Keratinocyte (primary cell): Measurements from ENCODE around the gene DRD3. TPM values are rescaled to one million over a fixed set of nuclear protein-coding genes. Genes with fewer than 3 reads are reported as not detected.

Experiments used
- DNase-seq: peaks from one replicate; pipeline ENCODE4 v3.0.0-alpha.2; 2011; ENCODE audit warnings: low read depth, missing footprints, low spot score
- FAIRE-seq: peaks from 2 replicates; lab custom pipeline; 2011; peaks lifted over from hg19 to GRCh38; lab: Jason Lieb, UNC
- H2AFZ ChIP-seq: 2 replicates; pipeline ENCODE4 v1.6.0; 2012; ENCODE audit warnings: low read length, control low read depth, inconsistent platforms; ENCODE audit not compliant: control insufficient read depth
- H3K27ac ChIP-seq: 2 replicates; pipeline ENCODE4 v1.5.1; 2011; ENCODE audit warnings: low read length; ENCODE audit not compliant: control insufficient read depth, insufficient read depth
- H3K27me3 ChIP-seq: 3 replicates; pipeline ENCODE4 v1.6.0; 2011; ENCODE audit warnings: low read length; ENCODE audit not compliant: control insufficient read depth, insufficient read depth; ENCODE audit errors: extremely low read depth
- H3K36me3 ChIP-seq, 2 experiments: 2 replicates in 1 of 2; 3 replicates in 1 of 2; pipeline ENCODE4 v1.5.1; 2011; ENCODE audit warnings: low read length in 2 of 2, mild to moderate bottlenecking in 1 of 2; ENCODE audit not compliant: control insufficient read depth in 2 of 2, insufficient read depth in 2 of 2; ENCODE audit errors: extremely low read depth in 1 of 2
- H3K4me1 ChIP-seq: 3 replicates; pipeline ENCODE4 v1.5.1; 2011; ENCODE audit warnings: low read length; ENCODE audit not compliant: control insufficient read depth, insufficient read depth; ENCODE audit errors: extremely low read depth
- H3K4me2 ChIP-seq: 3 replicates; pipeline ENCODE4 v1.6.0; 2011; ENCODE audit warnings: low read depth, low read length; ENCODE audit not compliant: control insufficient read depth, insufficient read depth; ENCODE audit errors: extremely low read depth
- H3K4me3 ChIP-seq, 3 experiments: fragments of 200-600 bp in 1 of 3; sonication (generic) in 1 of 3; 2 replicates in 2 of 3; 3 replicates in 1 of 3; pipeline ENCODE4 v1.5.1; 2011 to 2016; ENCODE audit warnings: low read length in 3 of 3, mild to moderate bottlenecking in 3 of 3, control low read depth in 2 of 3, inconsistent platforms in 1 of 3, low read depth in 1 of 3, mixed read lengths in 1 of 3, mixed run types in 1 of 3, moderate library complexity in 1 of 3; ENCODE audit not compliant: control insufficient read depth in 2 of 3, insufficient read depth in 2 of 3; ENCODE audit errors: extremely low read depth in 1 of 3
- H3K79me2 ChIP-seq: 2 replicates; pipeline ENCODE4 v1.6.0; 2012; ENCODE audit warnings: low read length; ENCODE audit not compliant: control insufficient read depth, insufficient read depth
- H3K9ac ChIP-seq: 3 replicates; pipeline ENCODE4 v1.6.0; 2011; ENCODE audit warnings: low read length; ENCODE audit not compliant: control insufficient read depth, insufficient read depth; ENCODE audit errors: extremely low read depth
- H3K9me1 ChIP-seq: 3 replicates; pipeline ENCODE4 v1.6.0; 2011; ENCODE audit warnings: low read length; ENCODE audit not compliant: control insufficient read depth, insufficient read depth; ENCODE audit errors: extremely low read depth
- H3K9me3 ChIP-seq: 2 replicates; pipeline ENCODE4 v1.5.1; 2012; ENCODE audit warnings: low read depth, low read length; ENCODE audit not compliant: control insufficient read depth
- H4K20me1 ChIP-seq: 3 replicates; pipeline ENCODE4 v1.6.0; 2011; ENCODE audit warnings: low read length; ENCODE audit not compliant: control insufficient read depth, insufficient read depth; ENCODE audit errors: extremely low read depth
- EZH2 ChIP-seq: IDR thresholded peaks from one replicate; pipeline ENCODE4 v1.6.1; 2012; ENCODE audit warnings: inconsistent platforms, mild to moderate bottlenecking, low read length, moderate library complexity
- dilution Hi-C: fragments of 300-500 bp; cut with MboI; formaldehyde crosslinking; loops from one replicate; pipeline ENCODE4 v1.7.0; 2020; ENCODE audit warnings: low sequenced_read_pairs; ENCODE audit not compliant: extremely low pct_ligation_motif_present
- polyA plus RNA-seq, 5 experiments: library from polyadenylated mRNA; depleted of rRNA in 3 of 5; stranded (reverse) in 3 of 5; stranded (forward) in 1 of 5; unstranded in 1 of 5; fragments of >200 nt; gene quantifications; 1 replicate in 1 of 5; 2 replicates in 3 of 5; 3 replicates in 1 of 5; pipeline versions ENCODE4 v1.2.1 to v1.2.3, GENCODE V29; 2011 to 2012; ENCODE audit warnings: missing spikeins in 2 of 5, low read depth in 1 of 5, low replicate concordance in 1 of 5
- TF ChIP-seq, protein P1 (sequence below), 3 experiments: IDR thresholded peaks in 1 of 3; conservative IDR thresholded peaks in 1 of 3; optimal IDR thresholded peaks in 1 of 3; 2 replicates in 2 of 3; 3 replicates in 1 of 3; pipeline versions ENCODE3 to v1.5.1; 2011; ENCODE audit warnings: low read length in 3 of 3, mild to moderate bottlenecking in 3 of 3, moderate library complexity in 2 of 3, control low read depth in 1 of 3, inconsistent platforms in 1 of 3; ENCODE audit not compliant: insufficient read depth in 2 of 3; ENCODE audit errors: extremely low read depth in 1 of 3

Gene DRD3
- polyA plus RNA-seq, 1 donor (not counting 4 experiments of a cell fraction or from before 2014, with no cell fraction given), result not detected

- no peaks in the 10 kb centered on the region for H3K9me1 ChIP-seq
- H3K27ac ChIP-seq, result no peak overlapping the region
- no peak overlapping the region for H2AFZ ChIP-seq
- no peak overlapping the region for H3K9ac ChIP-seq
- no peak overlapping the region for H3K4me2 ChIP-seq
- no peaks in the 10 kb centered on the region for H3K4me1 ChIP-seq
- H3K27me3 ChIP-seq, result no peaks in the 10 kb centered on the region
- no peaks in the 10 kb centered on the region for H3K9me3 ChIP-seq
- TF ChIP-seq EZH2, result no peak
- TF ChIP-seq, protein P1, sequence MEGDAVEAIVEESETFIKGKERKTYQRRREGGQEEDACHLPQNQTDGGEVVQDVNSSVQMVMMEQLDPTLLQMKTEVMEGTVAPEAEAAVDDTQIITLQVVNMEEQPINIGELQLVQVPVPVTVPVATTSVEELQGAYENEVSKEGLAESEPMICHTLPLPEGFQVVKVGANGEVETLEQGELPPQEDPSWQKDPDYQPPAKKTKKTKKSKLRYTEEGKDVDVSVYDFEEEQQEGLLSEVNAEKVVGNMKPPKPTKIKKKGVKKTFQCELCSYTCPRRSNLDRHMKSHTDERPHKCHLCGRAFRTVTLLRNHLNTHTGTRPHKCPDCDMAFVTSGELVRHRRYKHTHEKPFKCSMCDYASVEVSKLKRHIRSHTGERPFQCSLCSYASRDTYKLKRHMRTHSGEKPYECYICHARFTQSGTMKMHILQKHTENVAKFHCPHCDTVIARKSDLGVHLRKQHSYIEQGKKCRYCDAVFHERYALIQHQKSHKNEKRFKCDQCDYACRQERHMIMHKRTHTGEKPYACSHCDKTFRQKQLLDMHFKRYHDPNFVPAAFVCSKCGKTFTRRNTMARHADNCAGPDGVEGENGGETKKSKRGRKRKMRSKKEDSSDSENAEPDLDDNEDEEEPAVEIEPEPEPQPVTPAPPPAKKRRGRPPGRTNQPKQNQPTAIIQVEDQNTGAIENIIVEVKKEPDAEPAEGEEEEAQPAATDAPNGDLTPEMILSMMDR (optimal IDR thresholded peaks at IDR 0.05 in 1 of 3, IDR thresholded peaks at IDR 0.05 in 1 of 3, conservative IDR thresholded peaks at IDR 0.05 in 1 of 3; ENCODE audit: extremely low read depth in 1 of 3, insufficient read depth in 2 of 3, low read length in 3 of 3), result no peak
- dilution Hi-C loops, result no loop called here
- H4K20me1 ChIP-seq, result no peaks in the 10 kb centered on the region
- no peaks in the 10 kb centered on the region for H3K36me3 ChIP-seq
- no peak for DNase-seq
- H3K4me3 ChIP-seq, result no peak overlapping the region
- FAIRE-seq, result no peak
- no peaks in the 10 kb centered on the region for H3K79me2 ChIP-seq
These were observed 37.5 kb upstream of the DRD3 start for GRCh38 chr3:114216186-114216970.

DNA sequence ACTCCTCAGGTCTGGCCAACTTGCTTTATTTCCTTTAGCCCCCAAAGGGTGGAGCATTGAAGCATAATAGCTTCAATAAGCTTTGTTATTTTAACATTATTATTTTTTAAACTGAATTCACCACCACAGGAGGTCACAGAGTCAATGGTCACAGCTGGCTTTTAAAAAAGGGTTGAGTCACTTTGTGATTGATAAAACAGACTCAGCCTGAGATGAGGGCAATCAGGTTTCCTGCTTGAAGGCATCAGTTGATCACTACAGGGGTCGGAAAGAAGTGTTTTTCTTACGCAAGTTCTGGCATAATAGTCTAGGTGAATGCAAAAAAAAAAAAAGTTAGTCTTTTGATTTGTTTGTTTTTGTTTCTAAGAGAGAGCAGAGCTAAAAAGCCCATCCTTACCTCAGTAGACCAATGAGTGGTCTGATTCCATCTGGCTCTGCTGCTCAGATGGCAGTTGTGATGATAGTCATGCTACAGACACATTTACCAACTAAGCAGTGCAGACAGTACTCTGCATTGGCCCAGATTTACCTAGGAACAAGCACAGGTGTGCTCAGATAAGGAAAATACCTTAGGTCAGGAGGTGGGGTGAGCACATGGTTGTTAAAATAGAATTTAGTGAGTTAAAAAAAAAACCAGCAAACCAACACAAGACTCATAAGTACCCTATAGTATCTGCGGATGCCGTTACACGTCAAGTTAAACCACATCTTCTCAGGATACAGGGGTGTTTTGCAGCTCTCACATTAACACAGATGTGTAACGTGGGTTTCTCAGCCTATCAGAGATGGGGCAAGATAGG, 35.9 kb upstream of the DRD3 start:
- dilution Hi-C loops, result no loop called here

More for the DNA sequence above, 35.9 kb upstream of the DRD3 start:
- no peak for FAIRE-seq
- Histone ChIP-seq H3K4me1 (no peaks in the 10 kb centered on the region), H4K20me1 (no peaks in the 10 kb centered on the region), H3K36me3 (no peaks in the 10 kb centered on the region), H3K27ac (no peak overlapping the region), H3K79me2 (no peaks in the 10 kb centered on the region), H3K4me2 (no peak overlapping the region), H2AFZ (no peak overlapping the region), H3K9ac (no peak overlapping the region), H3K9me3 (no peaks in the 10 kb centered on the region), H3K27me3 (no peaks in the 10 kb centered on the region), H3K4me3 (no peak overlapping the region), H3K9me1 (no peaks in the 10 kb centered on the region)
- no peak for DNase-seq
- TF ChIP-seq, protein P1 (optimal IDR thresholded peaks at IDR 0.05 in 1 of 3, IDR thresholded peaks at IDR 0.05 in 1 of 3, conservative IDR thresholded peaks at IDR 0.05 in 1 of 3; ENCODE audit: extremely low read depth in 1 of 3, insufficient read depth in 2 of 3, low read length in 3 of 3), result no peak
- TF ChIP-seq EZH2, result no peak
